ENCODE measurements around the gene FAM241A.
A peak's percentile ranks its signal among the peaks of the same experiment; 100 is the strongest.

The FAM241A gene

DNA sequence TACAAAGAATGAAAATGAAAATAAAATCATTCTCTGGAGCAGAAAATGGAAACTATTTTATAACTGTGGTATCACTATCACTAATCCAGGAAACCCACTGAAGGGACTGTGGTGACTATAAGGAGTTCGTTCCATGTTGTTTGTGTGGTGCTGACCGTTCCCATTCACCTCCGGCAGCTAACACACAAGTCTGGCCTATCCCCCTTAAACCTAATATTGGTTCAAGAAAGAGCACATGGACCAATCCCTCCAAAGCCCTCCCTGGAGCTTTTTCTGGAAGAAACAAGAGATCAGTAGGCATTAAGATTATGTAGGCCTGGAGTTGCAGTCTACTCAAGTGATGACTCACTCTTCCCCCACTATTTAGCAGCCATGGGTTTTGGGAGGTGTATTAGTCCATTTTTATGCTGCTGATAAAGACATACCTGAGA lies 25.9 kb upstream of the FAM241A start:
- DNase-seq (ENCODE audit: low read depth in 2 of 2) = no peak
- no peak overlapping the region for H3K4me3 ChIP-seq (replicated peaks in 1 of 2; ENCODE audit: low read depth in 2 of 2, low read length in 2 of 2)
- TF ChIP-seq, protein P1, sequence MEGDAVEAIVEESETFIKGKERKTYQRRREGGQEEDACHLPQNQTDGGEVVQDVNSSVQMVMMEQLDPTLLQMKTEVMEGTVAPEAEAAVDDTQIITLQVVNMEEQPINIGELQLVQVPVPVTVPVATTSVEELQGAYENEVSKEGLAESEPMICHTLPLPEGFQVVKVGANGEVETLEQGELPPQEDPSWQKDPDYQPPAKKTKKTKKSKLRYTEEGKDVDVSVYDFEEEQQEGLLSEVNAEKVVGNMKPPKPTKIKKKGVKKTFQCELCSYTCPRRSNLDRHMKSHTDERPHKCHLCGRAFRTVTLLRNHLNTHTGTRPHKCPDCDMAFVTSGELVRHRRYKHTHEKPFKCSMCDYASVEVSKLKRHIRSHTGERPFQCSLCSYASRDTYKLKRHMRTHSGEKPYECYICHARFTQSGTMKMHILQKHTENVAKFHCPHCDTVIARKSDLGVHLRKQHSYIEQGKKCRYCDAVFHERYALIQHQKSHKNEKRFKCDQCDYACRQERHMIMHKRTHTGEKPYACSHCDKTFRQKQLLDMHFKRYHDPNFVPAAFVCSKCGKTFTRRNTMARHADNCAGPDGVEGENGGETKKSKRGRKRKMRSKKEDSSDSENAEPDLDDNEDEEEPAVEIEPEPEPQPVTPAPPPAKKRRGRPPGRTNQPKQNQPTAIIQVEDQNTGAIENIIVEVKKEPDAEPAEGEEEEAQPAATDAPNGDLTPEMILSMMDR (IDR thresholded peaks at IDR 0.05; ENCODE audit: low read depth, low read length) = no peak

DNA sequence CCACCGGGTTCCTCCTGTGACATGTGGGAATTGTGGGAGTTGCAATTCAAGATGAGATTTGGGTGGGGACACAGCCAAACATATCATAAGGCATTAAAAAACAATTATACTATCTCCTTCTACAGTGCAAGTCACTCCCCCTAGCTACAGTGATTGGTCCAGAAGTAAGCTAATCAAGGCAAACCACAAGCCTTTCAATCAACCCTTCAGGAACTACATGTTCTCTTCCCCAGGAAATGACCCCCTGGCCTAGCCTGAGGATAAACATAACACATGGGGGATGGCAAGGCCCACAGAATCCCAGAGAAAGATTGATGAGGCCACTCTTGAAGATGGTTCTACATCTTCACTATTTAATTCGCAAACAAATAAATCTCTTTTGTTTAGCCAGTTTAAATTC lies 25.2 kb upstream of the FAM241A start:
- no peak overlapping the region for H3K4me3 ChIP-seq (replicated peaks in 1 of 2; ENCODE audit: low read depth in 2 of 2, low read length in 2 of 2)
- DNase-seq (ENCODE audit: low read depth in 2 of 2) = no peak
- TF ChIP-seq, protein P1 (IDR thresholded peaks at IDR 0.05; ENCODE audit: low read depth, low read length) = no peak

GRCh38 chr4:112125416-112125815 lies 19.8 kb upstream of the FAM241A start:
- DNase-seq (ENCODE audit: low read depth in 2 of 2) = no peak
- TF ChIP-seq, protein P1 (IDR thresholded peaks at IDR 0.05; ENCODE audit: low read depth, low read length) = no peak
- no peak overlapping the region for H3K4me3 ChIP-seq (replicated peaks in 1 of 2; ENCODE audit: low read depth in 2 of 2, low read length in 2 of 2)

DNA sequence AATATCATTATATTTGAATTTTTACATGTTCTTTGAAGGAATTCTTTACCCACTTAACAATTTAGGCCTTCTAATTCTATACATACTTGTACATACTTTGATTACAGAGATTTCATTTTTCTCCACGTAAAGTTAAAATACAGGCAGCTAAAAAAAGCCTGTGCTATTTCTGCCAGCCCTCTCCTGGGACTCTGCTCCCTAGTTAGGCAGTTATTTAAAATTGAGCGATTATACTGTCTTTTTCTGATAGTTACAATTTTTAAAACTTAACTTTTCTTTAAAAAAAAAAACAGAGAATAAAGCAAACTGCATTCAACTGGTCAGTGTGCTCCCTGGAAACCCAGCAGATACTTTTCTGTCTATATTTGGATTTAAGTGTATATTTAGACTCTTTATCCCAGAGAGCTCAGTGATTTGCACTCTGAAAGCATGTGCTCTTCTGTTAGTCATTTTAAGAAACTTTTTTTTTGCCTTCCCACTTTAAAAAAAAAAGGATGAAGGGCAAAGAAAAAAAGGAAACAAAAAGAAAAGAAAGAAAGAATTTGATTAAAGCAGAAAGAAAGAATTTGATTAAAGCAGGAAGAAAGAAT lies 18.1 kb upstream of the FAM241A start:
- DNase-seq (ENCODE audit: low read depth in 2 of 2) = peak in 1 of 2 donors; percentile 39
- TF ChIP-seq, protein P1 (IDR thresholded peaks at IDR 0.05; ENCODE audit: low read depth, low read length) = no peak
- no peak overlapping the region for H3K4me3 ChIP-seq (replicated peaks in 1 of 2; ENCODE audit: low read depth in 2 of 2, low read length in 2 of 2)

DNA sequence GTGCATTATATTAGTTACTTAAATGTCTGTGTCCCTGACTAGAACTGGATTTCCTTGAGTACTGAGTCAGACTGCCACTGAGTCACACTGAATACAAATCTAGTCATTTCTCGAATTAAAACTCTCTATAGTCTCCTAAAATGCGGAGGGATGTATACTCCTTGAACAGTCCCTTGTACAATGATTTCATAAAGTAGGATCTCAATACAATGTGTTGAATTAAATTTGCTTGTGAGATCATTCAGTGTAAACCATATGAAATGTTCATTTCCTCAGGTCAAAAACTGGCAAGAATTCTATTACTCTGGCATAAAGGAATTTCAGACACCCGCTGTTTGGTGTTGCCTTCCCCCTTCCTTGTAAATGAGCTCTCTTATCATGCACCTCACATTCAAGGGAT lies 17.5 kb upstream of the FAM241A start:
- TF ChIP-seq, protein P1 (IDR thresholded peaks at IDR 0.05; ENCODE audit: low read depth, low read length) = no peak
- H3K4me3 ChIP-seq (replicated peaks in 1 of 2; ENCODE audit: low read depth in 2 of 2, low read length in 2 of 2) = no peak overlapping the region
- peak in 1 of 2 donors; percentile 70 for DNase-seq (ENCODE audit: low read depth in 2 of 2)

DNA sequence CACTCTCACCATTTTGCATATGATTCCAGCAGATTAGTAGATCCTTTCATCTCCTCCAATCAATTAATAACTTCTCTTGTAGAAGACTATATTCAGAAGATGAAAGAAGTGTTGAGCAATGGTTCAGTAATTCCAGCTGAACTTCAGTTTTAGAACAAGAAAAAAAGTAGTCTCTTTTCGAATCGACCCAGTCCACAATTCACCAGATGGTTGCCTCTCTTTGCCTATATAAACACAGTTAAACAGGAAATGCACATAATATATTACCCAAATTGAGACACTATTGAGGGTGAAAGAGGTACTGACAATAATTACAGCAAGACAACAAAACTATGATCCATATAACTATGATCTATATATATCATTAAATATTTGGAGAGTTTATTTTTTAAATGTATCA lies 16.8 kb upstream of the FAM241A start:
- DNase-seq (ENCODE audit: low read depth in 2 of 2) = no peak
- TF ChIP-seq, protein P1 (IDR thresholded peaks at IDR 0.05; ENCODE audit: low read depth, low read length) = no peak
- no peak overlapping the region for H3K4me3 ChIP-seq (replicated peaks in 1 of 2; ENCODE audit: low read depth in 2 of 2, low read length in 2 of 2)

DNA sequence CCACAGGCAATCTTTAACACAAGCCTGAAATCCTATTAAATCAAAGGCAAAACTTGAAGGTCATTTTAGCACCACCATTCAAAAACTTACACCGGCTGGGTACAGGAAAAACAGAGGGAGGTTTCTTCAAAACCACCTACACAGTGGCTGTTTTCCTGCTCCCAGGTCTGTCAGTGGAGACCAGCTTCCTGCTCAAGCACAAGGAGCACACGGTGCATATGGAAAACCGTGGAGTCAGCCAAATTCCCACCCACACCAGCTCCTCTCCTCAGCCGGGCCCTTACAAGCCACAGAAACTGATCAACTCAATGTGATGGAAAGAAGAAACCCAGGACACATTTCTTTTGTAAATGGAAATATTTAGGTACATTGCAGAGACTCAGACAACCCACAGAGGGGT lies 14.3 kb upstream of the FAM241A start:
- DNase-seq (ENCODE audit: low read depth in 2 of 2) = peak in 1 of 2 donors; percentile 37
- no peak overlapping the region for H3K4me3 ChIP-seq (replicated peaks in 1 of 2; ENCODE audit: low read depth in 2 of 2, low read length in 2 of 2)
- TF ChIP-seq, protein P1 (IDR thresholded peaks at IDR 0.05; ENCODE audit: low read depth, low read length) = no peak
